Neural cell (in vitro differentiated cells): ENCODE measurements around the gene IRF3. TPM values are rescaled to one million over a fixed set of nuclear protein-coding genes. Genes with fewer than 3 reads are reported as not detected.

ENCODE experiments used
- H2AFZ ChIP-seq: fragments of 200-600, 300-800 bp; sonication (generic), shearing (Covaris generic); 2 replicates; pipeline ENCODE4 v1.6.0; 2014; ENCODE audit warnings: low read depth, mild to moderate bottlenecking, antibody characterized with exemption, low read length, moderate library complexity
- H3F3A ChIP-seq: fragments of 200-600 bp; shearing (Covaris generic); 2 replicates; pipeline ENCODE4 v1.6.1; 2016; ENCODE audit warnings: mild to moderate bottlenecking, moderate library complexity, mixed read lengths, antibody characterized with exemption, low read length; ENCODE audit not compliant: insufficient read depth, poor library complexity, severe bottlenecking
- H3K27ac ChIP-seq: fragments of 200-600, 300-800 bp; sonication (generic), shearing (Covaris generic); 2 replicates; pipeline ENCODE4 v1.5.1; 2014; ENCODE audit warnings: mild to moderate bottlenecking, low read length, moderate library complexity
- H3K27me3 ChIP-seq: fragments of 300-800, 200-600 bp; sonication (generic), shearing (Covaris generic); 2 replicates; pipeline ENCODE4 v1.6.0; 2014; ENCODE audit warnings: mild to moderate bottlenecking, low read depth, low read length, moderate library complexity; ENCODE audit not compliant: insufficient read depth
- H3K36me3 ChIP-seq: fragments of 300-800, 200-600 bp; sonication (generic), shearing (Covaris generic); 2 replicates; pipeline ENCODE4 v1.5.1; 2014; ENCODE audit warnings: mild to moderate bottlenecking, antibody characterized with exemption, low read length, moderate library complexity; ENCODE audit not compliant: insufficient read depth
- H3K4me2 ChIP-seq: fragments of 300-800, 200-600 bp; sonication (generic), shearing (Covaris generic); 2 replicates; pipeline ENCODE4 v1.6.0; 2014; ENCODE audit warnings: mild to moderate bottlenecking, low read length
- H3K4me3 ChIP-seq: fragments of 300-800, 200-600 bp; sonication (generic), shearing (Covaris generic); 2 replicates; pipeline ENCODE4 v1.5.1; 2014; ENCODE audit warnings: mild to moderate bottlenecking, low read length, moderate library complexity
- H3K79me2 ChIP-seq: fragments of 200-600 bp; shearing (Covaris generic); replicated peaks from 2 replicates; pipeline ENCODE4 v1.6.0; 2014; ENCODE audit warnings: mild to moderate bottlenecking, low read length, moderate library complexity; ENCODE audit not compliant: insufficient read depth
- H3K9ac ChIP-seq: fragments of 300-800, 200-600 bp; sonication (generic), shearing (Covaris generic); 2 replicates; pipeline ENCODE4 v1.6.1; 2016; ENCODE audit warnings: mild to moderate bottlenecking, low read length, mixed read lengths
- H3K9me2 ChIP-seq: fragments of 200-600 bp; shearing (Covaris generic); 2 replicates; pipeline ENCODE4 v1.6.1; 2016; ENCODE audit warnings: mild to moderate bottlenecking, low read length, mixed read lengths; ENCODE audit not compliant: insufficient read depth
- H3K9me3 ChIP-seq: fragments of 200-600, 300-800 bp; sonication (generic), shearing (Covaris generic); 2 replicates; pipeline ENCODE4 v1.6.1; 2016; ENCODE audit warnings: mild to moderate bottlenecking, mixed run types, low read length, moderate library complexity, mixed read lengths
- H4K20me1 ChIP-seq: fragments of 200-600 bp; shearing (Covaris generic); 2 replicates; pipeline ENCODE4 v1.6.1; 2016; ENCODE audit warnings: mild to moderate bottlenecking, mixed run types; ENCODE audit not compliant: insufficient read depth
- CTCF ChIP-seq: fragments of 450-650 bp; IDR thresholded peaks from 2 replicates; pipeline ENCODE4 v1.5.1; 2014; ENCODE audit warnings: antibody characterized with exemption, mild to moderate bottlenecking, moderate library complexity; ENCODE audit not compliant: poor library complexity, severe bottlenecking
- EP300 ChIP-seq: fragments of 450-650 bp; conservative IDR thresholded peaks from 2 replicates; pipeline ENCODE4 v1.6.1; 2014; ENCODE audit warnings: antibody characterized with exemption, mild to moderate bottlenecking, moderate library complexity; ENCODE audit not compliant: poor library complexity, severe bottlenecking
- EZH2 ChIP-seq: fragments of 200-600, 300-800 bp; shearing (Covaris generic), sonication (generic); IDR thresholded peaks from 2 replicates; pipeline ENCODE4 v1.6.1; 2014; ENCODE audit warnings: antibody characterized with exemption, low read length, borderline replicate concordance, mild to moderate bottlenecking; ENCODE audit not compliant: insufficient read depth, poor library complexity, severe bottlenecking
- MXI1 ChIP-seq: fragments of 450-650 bp; conservative IDR thresholded peaks from 2 replicates; pipeline ENCODE4 v1.6.1; 2014; ENCODE audit warnings: antibody characterized with exemption, mild to moderate bottlenecking; ENCODE audit not compliant: poor library complexity, severe bottlenecking
- POLR2AphosphoS5 ChIP-seq: IDR thresholded peaks from 2 replicates; pipeline ENCODE4 v1.6.1; 2012
- RAD21 ChIP-seq: fragments of 450-650 bp; conservative IDR thresholded peaks from 2 replicates; pipeline ENCODE4 v1.6.1; 2014; ENCODE audit warnings: antibody characterized with exemption, mild to moderate bottlenecking, moderate library complexity
- REST ChIP-seq: IDR thresholded peaks from 2 replicates; pipeline ENCODE4 v1.6.1; 2012; ENCODE audit warnings: borderline replicate concordance
- SMC3 ChIP-seq: fragments of 450-650 bp; conservative IDR thresholded peaks from 2 replicates; pipeline ENCODE4 v1.6.1; 2014; ENCODE audit warnings: antibody characterized with exemption, mild to moderate bottlenecking, moderate library complexity; ENCODE audit not compliant: poor library complexity
- TAF1 ChIP-seq: IDR thresholded peaks from 2 replicates; pipeline ENCODE4 v1.6.1; 2012; ENCODE audit warnings: low read depth
- polyA plus RNA-seq: library from polyadenylated mRNA; depleted of rRNA; stranded (reverse); fragments of >200 nt; gene quantifications from 2 replicates; pipeline ENCODE4 v1.2.3, GENCODE V29; 2014

IRF3 gene
- polyA plus RNA-seq, 1 donor from 2014 or later = 39.4 TPM

DNA sequence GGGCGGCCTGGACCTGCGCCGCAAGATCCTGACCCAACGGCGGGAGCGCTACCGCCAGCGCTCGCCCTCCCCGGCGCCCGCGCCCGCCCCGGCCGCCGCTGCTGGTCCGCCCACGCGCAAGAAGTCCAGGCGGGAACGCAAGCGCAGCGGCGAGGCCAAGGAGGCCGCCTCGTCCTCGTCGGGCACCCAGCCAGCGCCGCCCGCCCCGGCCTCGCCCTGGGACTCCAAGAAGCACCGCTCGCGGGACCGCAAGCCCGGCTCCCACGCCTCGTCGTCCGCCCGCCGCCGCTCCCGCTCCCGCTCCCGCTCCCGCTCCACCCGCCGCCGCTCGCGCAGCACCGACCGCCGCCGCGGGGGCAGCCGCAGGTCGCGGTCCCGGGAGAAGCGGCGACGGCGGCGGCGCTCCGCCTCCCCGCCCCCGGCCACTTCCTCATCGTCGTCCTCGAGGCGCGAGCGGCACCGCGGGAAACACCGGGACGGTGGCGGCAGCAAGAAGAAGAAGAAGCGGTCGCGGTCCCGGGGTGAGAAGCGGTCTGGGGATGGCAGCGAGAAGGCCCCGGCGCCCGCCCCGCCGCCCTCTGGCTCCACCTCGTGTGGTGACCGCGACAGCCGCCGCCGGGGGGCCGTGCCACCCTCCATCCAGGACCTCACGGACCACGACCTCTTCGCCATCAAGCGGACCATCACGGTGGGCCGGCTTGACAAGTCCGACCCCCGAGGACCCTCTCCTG is 13.7 kb downstream of the IRF3 start:
- Histone ChIP-seq H4K20me1 (no peaks in the 10 kb centered on the region), H3K36me3 (no peaks in the 10 kb centered on the region), H3K27ac (no peak overlapping the region)

More for the DNA sequence above, 13.7 kb downstream of the IRF3 start:
- no peak for TF ChIP-seq CTCF
- no peak for TF ChIP-seq SMC3
- no peak for TF ChIP-seq MXI1
- no peak for TF ChIP-seq POLR2AphosphoS5
- TF ChIP-seq EZH2 = no peak
- TF ChIP-seq REST = no peak
- TF ChIP-seq TAF1 = no peak
- no peak for TF ChIP-seq EP300
- TF ChIP-seq RAD21 = no peak
- Histone ChIP-seq H3K4me2 (no peak overlapping the region), H3K4me3 (no peak overlapping the region), H3F3A (no peaks in the 10 kb centered on the region), H2AFZ (no peak overlapping the region), H3K9me3 (no peaks in the 10 kb centered on the region), H3K79me2 (no peaks in the 10 kb centered on the region), H3K9ac (no peak overlapping the region), H3K27me3 (no peaks in the 10 kb centered on the region), H3K9me2 (no peaks in the 10 kb centered on the region)
